ENCODE results near the gene SLC16A11. TPM values are rescaled to one million over a fixed set of nuclear protein-coding genes. Genes with fewer than 3 reads are reported as not detected.

SLC16A11 gene
- total RNA-seq, 1 donor from 2014 or later = 3.6 TPM

DNA sequence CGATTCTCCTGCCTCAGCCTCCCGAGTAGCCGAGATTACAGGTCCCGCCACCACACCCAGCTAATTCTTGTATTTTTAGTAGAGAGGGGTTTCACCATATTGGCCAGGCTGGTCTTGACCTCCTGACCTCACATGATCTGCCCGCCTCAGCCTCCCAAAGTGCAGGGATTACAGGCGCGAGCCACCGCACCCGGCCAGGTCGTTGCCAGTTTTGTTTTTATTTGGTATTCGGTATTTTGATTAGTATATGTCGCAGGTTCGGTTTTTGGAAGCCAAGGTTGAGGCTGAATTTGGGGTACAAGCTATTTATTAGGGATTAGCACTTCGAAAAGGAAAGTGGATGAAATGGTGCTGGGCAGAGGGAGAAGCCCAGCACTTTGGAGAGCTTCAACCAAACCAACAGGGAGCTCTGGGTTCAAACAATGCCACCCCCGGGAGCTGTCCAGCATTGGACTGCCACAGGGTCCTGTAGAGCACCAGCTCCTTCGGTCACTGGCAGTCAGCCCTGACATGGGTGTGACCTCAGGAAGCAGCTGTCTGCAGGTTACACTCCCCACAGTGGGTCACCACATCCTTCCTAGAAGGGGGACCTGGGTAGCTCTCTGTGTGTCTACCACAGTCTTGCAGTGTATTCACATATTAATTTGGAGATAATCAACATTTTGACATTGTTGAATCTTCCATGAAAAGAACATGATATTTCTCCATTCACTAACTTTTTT is 37.6 kb upstream of the SLC16A11 start:
- intact Hi-C loops (cut with micrococcal nuclease) = no loop called here
- ChIA-PET POLR2A (interaction anchor here (0.6 kb wide), 1 partner anchor 21 kb away, joined by 3 read pairs; no protein-coding TSS in a partner anchor), CTCF (interaction anchor here (0.6 kb wide), 1 partner anchor 36 kb away, joined by 3 read pairs; no protein-coding TSS in a partner anchor)
- Mint-ChIP-seq H3K27me3 (peaks cover 18% of the 10 kb centered on the region), H3K27ac (no peak overlapping the region), H3K4me3 (no peak overlapping the region), H3K4me1 (peaks cover 21% of the 10 kb centered on the region), H3K36me3 (ENCODE audit: low read depth) (no peaks in the 10 kb centered on the region), H3K9me3 (no peaks in the 10 kb centered on the region)
- ATAC-seq (ENCODE audit: low read depth) = no peak
- DNase-seq = no peak
- TF ChIP-seq CTCF (IDR thresholded peaks at IDR 0.05) = no peak

DNA sequence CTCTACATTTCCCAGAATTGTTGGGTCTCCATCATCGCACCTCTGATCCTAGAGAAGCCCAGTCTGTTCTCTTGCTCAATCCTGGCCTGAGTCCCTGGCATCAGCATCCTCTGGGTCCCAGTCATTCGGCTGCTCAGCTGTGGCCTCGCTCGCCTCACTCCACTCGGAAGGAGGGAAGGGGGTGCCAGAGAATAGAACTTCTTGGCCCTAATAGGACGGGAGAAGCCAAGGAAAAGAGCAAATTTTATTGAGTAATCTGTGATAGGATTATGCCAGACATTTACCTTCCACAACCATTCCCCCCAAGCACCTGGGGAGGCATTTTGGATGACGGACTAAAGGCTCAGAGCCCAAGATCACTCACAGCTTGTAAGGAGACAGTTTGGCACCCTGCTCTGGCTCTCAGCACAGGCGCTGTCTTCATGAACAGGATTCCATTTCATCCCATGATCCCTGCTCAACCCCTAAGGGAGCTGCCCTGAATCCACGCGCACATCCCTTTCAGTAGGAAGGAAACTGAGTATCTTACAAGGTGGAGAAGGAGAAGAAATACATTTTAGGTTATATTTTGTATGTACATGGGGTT is 36.7 kb upstream of the SLC16A11 start:
- CTCF ChIA-PET = no interaction called here

DNA sequence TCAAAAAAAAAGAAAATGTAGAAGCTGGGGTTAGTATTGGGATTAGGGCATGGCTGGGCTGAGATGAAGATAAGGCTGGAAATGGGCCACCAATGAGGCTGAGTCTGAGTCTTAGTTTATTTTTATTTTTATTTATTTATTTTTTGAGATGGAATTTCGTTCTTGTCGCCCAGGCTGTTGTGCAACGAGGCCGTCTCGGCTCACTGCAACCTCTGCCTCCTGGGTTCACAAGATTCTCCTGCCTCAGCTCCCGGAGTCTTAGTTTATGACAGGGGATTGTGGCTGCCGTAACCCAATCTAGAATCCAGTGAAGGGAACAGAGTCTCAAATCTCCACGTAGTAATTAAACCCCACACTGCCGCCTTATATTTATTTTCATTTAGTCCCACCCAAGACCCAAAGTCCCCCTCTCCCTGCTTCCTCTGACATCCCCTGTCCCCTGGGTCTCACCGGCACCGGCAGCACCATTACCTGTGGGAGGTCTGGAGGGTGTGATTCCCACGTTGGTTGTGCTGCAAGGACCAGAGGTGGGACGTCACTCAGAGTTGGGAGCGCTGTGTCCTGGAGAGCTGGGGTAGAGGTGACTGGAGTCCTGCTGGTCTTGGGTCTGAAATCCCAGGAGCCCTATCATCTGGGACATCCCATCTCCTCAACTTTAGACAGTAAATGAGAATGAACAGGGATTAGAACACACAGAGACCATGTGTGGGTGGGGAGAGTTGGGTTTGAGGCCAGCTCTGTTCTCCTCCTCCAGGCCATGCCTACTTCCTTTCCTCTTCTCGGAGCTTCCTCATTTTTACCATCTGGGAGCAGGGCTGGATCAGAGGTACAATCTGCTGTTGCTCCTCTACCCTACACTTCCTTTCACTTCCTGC is 35.9 kb upstream of the SLC16A11 start, which contains the start of gene CLEC10A:
CLEC10A (minus strand) TSS at position 671 of the 875 bp plus-strand sequence. CDS start 1,439 bp downstream, outside the sequence.
- TF ChIP-seq CTCF (IDR thresholded peaks at IDR 0.05) = no peak
- CTCF ChIA-PET = no interaction called here
- Mint-ChIP-seq H3K27me3 (peaks cover 14% of the 10 kb centered on the region), H3K27ac (no peak within 1 kb of the TSS), H3K9me3 (no peaks in the 10 kb centered on the region), H3K36me3 (ENCODE audit: low read depth) (no peaks in the 10 kb centered on the region), H3K4me3 (no peak within 1 kb of the TSS), H3K4me1 (peaks cover 21% of the 10 kb centered on the region)
- ATAC-seq (ENCODE audit: low read depth) (no peak), DNase-seq (no peak)
- POLR2A ChIA-PET = no interaction called here
- intact Hi-C loops (cut with micrococcal nuclease) = no loop called here

More for the DNA sequence above, 36.7 kb upstream of the SLC16A11 start:
- DNase-seq (no peak), ATAC-seq (ENCODE audit: low read depth) (no peak)
- peaks cover 14% of the 10 kb centered on the region for H3K27me3 Mint-ChIP-seq
- H3K27ac Mint-ChIP-seq = no peak overlapping the region
- H3K4me3 Mint-ChIP-seq = no peak overlapping the region
- H3K4me1 Mint-ChIP-seq = peaks cover 21% of the 10 kb centered on the region
- no peaks in the 10 kb centered on the region for H3K36me3 Mint-ChIP-seq (ENCODE audit: low read depth)
- POLR2A ChIA-PET = interaction anchor here (0.6 kb wide), 1 partner anchor 22 kb away, joined by 3 read pairs; no protein-coding TSS in a partner anchor
- no peak for TF ChIP-seq CTCF (IDR thresholded peaks at IDR 0.05)
- intact Hi-C loops (cut with micrococcal nuclease) = no loop called here
- no peaks in the 10 kb centered on the region for H3K9me3 Mint-ChIP-seq

- intact Hi-C loops (cut with micrococcal nuclease) = no loop called here
- TF ChIP-seq CTCF (IDR thresholded peaks at IDR 0.05) = no peak
Measured at GRCh38 chr17:7078711-7079110, 34.8 kb upstream of the SLC16A11 start.

More at GRCh38 chr17:7078711-7079110, 34.8 kb upstream of the SLC16A11 start:
- Mint-ChIP-seq H3K27me3 (peaks cover 13% of the 10 kb centered on the region), H3K27ac (no peak overlapping the region), H3K36me3 (ENCODE audit: low read depth) (no peaks in the 10 kb centered on the region), H3K4me3 (no peak overlapping the region), H3K4me1 (peaks cover 17% of the 10 kb centered on the region), H3K9me3 (no peaks in the 10 kb centered on the region)
- DNase-seq (no peak), ATAC-seq (ENCODE audit: low read depth) (no peak)
- POLR2A ChIA-PET = no interaction called here
- CTCF ChIA-PET = no interaction called here
